ENCODE data around the gene KLHL25.
"Not testable (repeated sequence)": the region's sequence is repeated elsewhere in the genome, so short reads cannot be mapped to it uniquely, and the experiment has no call there.

Gene KLHL25

GRCh38 chr15:85794598-85795336, at the start of gene KLHL25:
Gene KLHL25 (minus strand): TSS chr15:85794925. CDS start chr15:85769810, 25,115 bp downstream.
- peak; percentile 96 for DNase-seq

DNA sequence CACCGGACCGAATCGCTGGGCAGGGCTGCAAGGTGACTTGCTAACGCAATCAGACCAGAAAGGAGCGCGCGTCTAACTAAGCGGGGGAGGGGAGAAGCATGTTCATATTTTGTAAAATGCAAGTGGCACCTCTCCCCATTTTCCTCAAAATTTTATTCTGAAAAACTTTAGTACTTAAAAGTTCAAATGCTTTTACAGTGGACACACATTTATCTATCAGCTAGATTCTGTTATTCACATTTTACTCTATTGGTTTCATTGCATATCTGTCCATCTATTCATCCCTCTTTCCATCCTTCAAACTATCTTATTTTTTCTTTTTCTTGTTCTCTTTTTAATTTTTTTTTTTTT, 46.1 kb upstream of the KLHL25 start:
- no peak for DNase-seq

DNA sequence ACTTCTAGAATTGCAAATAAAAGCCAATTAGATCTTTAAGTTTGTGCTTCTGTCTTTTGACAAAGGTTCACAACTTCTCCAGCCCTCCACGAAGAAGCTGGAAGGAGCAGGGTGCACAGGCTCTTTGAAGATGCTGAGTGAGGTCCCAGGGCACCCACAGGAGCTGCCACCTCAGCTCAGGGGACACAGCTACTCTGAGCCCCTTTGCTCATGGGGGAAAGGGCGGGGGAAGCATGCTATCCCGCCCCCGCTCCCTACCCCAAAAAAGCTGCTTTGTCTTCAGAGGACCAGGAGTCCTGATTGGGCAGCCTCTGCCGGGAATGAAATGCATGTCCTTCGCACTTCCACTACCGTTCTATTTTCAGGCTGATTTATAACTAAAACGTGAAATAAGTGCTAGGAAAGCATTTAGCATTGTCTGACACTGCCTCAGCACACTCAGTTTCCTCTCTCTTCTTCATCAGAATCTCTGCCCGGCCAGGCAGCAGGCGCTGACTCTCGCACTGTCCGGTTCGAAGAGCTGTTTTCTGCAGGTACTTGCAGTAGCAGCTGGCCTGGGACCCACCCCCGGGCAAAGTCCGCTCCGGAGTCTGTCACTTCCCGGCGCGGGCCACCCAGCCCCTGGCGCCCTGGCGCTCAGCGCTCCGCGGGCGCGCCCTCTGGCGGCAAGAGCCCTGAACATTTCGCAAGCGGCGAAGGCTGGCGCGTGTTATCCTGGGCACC, 45.5 kb upstream of the KLHL25 start:
- DNase-seq, result peak; percentile 72

DNA sequence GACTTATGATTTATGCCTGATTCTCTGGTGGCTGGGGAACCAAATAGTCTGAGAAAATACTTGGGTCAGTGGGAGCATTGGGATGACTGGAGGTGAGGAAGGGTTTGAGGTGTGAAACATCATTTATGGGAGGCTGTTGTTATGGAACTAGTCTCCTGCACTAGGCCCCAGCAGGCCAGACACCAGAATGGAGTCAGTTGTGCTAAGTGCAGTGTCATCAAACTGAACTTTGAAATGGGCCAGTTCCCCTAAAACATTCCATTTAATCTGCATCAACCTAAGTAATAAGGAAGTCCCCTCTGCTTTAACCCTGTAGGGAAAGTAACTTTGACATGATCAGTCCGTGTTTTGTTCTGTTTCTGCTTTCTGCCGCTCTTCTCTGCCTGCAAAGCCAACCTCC, 44.9 kb upstream of the KLHL25 start:
- no peak for DNase-seq

- no peak for DNase-seq
Observed at GRCh38 chr15:85838655-85839054, 43.9 kb upstream of the KLHL25 start.

GRCh38 chr15:85837881-85838280, 43.2 kb upstream of the KLHL25 start:
- DNase-seq, result no peak

GRCh38 chr15:85837011-85837433, 42.3 kb upstream of the KLHL25 start:
- no peak for DNase-seq

DNA sequence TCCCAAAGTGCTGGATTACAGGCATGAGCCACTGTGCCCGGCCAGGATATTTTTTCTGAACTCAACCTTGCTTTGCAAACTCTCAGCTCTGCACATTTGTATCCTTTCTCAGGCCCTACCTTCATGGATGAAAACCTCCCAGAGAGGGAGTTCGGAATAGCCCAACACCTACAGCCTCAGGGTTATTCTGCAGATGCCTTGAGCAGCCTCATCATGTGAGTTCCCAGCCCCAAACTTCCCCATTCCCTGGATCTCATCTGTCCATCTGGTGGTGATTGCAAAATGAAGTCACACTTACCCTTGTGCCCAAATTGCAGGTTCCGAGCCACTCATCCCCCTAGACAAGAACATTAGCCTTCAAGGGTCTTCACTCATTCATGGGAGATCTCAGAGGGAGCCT, 39.9 kb upstream of the KLHL25 start:
- DNase-seq, result no peak

- DNase-seq, result no peak
Observed at GRCh38 chr15:85832394-85832793, 37.7 kb upstream of the KLHL25 start.

DNA sequence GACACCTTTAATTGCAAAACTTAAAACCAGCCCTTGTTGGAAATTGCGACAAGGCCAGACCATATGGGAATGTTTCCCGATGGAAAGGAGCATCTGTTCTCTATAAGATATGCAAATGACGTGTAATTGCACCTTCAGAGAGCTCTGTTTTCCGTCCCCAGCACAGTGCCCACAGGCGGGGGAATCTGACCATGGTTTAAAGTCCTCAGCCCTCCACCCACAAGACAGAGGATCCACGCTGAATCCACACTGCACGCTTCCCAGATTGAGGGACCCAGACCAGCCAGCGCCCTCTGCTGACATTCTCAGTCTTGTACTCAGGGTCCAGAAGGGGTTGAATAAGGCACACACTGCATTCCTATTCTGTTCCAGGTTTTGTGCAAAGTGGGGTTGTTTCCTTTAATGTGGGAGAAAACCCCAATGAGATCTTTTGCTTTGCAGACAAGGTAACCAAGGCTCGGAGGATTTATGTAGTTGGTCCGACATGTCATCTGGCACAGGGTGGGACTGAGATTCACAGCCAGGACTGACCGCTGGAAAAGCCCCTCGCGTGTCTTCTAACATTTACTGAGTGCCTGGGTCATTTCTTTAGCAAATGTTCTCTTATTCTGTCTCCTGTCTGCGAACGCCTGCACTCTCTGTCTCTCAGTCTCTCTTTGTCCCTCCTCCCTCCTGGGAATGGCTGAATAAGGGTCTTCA, 36.8 kb upstream of the KLHL25 start:
- DNase-seq, result peak; percentile 73

GRCh38 chr15:85829754-85830153, 35.0 kb upstream of the KLHL25 start:
- not testable (repeated sequence) for DNase-seq

DNA sequence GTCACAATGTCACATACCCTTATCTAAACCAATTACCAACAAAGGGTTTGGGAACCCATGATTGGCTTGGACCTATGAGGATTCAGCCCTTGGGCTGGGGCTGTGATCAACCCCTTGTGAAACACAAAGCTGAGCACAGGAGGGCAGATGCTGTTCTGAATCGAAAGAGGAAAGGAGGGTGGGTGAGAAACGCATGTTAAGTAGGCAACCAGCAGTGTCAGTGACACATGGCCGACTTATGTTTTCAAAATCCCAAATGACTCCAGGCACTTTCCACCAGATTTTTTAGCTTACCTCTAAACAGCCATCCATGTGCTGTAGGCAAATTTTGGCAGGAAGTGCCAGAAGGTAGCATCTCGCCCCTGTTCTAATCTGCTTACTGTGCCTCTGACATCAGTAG, 34.1 kb upstream of the KLHL25 start:
- DNase-seq, result peak; percentile 97

- peak; percentile 90 for DNase-seq
Observed at GRCh38 chr15:85828126-85828525, 33.4 kb upstream of the KLHL25 start.

- no peak for DNase-seq
Observed at GRCh38 chr15:85826756-85827515, 32.2 kb upstream of the KLHL25 start.

GRCh38 chr15:85825719-85826118, 31.0 kb upstream of the KLHL25 start:
- DNase-seq, result peak; percentile 63

- DNase-seq, result no peak
Observed at GRCh38 chr15:85825118-85825517, 30.4 kb upstream of the KLHL25 start.

DNA sequence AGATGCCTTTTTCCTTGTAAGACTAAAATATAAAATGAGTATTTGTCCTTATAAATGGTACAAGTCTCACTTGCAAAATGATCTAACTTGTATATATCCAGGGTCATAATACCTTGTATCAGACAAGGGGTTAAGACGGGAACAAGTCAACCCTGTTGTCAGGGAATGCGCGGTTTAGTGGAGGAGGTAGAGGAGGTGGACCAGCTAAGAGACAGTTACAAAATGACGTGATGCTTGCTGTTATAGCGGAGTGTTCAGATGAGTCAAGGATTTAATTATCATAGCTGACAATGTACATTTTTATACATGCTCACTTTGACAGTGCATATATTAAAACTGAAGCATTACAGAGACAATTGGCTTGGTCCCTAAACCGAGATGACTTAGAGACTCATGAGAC, 26.8 kb upstream of the KLHL25 start:
- DNase-seq, result no peak

GRCh38 chr15:85819938-85820337, 25.2 kb upstream of the KLHL25 start:
- DNase-seq, result no peak

- no peak for DNase-seq
Observed at GRCh38 chr15:85813234-85813633, 18.5 kb upstream of the KLHL25 start.

GRCh38 chr15:85810075-85810474, 15.3 kb upstream of the KLHL25 start:
- DNase-seq, result no peak

- no peak for DNase-seq
Observed at GRCh38 chr15:85805420-85805819, 10.7 kb upstream of the KLHL25 start.

DNA sequence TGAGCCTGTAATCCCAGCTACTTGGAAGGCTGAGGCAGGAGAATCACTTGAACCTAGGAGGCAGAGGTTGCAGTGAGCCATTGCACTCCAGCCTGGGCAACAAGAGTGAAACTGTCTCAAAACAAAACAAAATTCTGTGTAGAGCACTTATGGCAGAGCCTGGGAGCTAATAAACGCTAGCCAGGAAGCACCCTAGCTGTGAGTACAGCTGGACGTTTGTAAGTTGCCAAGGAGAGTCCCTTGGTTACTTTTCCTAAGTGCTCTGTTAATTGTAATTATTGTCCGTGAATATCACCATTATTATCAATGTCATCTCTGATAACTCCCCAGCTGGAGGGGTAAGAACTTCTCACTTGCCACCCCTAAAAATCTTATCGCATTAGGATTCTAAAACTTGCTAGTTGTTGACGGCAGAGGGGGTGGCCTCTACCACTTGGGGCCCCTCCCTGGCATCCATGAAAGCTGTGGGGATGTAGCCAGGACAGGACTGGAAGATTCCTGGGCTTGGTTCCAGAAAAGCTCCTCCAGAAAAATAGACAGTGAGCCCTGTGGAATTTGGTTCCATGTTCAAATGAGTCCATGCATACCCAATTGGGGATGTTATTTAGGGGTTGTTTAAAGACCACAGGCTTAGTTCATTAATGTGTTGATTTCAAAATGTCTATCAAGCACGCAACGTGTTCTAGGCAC, 9.9 kb upstream of the KLHL25 start:
- DNase-seq, result no peak

GRCh38 chr15:85802617-85803016, 7.9 kb upstream of the KLHL25 start:
- DNase-seq, result not testable (repeated sequence)

Data from NCI-H2171 treated with DMSO at 0.1 percent for 48 hours (cell line).